Erythroblast (primary cell): ENCODE data around the gene ITPRIP.

Source experiments
- GATA1 ChIP-seq: IDR thresholded peaks from 2 replicates; pipeline ENCODE4 v1.6.1; 2011; ENCODE audit warnings: low read depth, mild to moderate bottlenecking, control low read depth, low read length, moderate library complexity
- POLR2A ChIP-seq: IDR thresholded peaks from 2 replicates; pipeline ENCODE4 v1.6.1; 2011; ENCODE audit warnings: mild to moderate bottlenecking, low read length

- TF ChIP-seq POLR2A (no peak), GATA1 (no peak)
These were observed 31.4 kb downstream of the ITPRIP start for GRCh38 chr10:104306897-104307296.
